Activated B cell treated with CpG ODN at 0.5 μM for 24 hours (primary cell): ENCODE data around the gene NEGR1. TPM values are rescaled to one million over a fixed set of nuclear protein-coding genes. Genes with fewer than 3 reads are reported as not detected.

Source experiments
- ATAC-seq: fragments of 200-7000 bp; cut with Tn5 transposase; one replicate; pipeline ENCODE4 v1.10.0; 2021; ENCODE audit warnings: low read depth, mild to moderate bottlenecking, moderate library complexity
- CTCF ChIA-PET: fragments of 350-600 bp; sonication (Branson Sonifier 250); formaldehyde crosslinking; loops from one replicate; lab custom pipeline; 2021; ENCODE audit warnings: antibody characterized with exemption; lab: Charles Lee
- POLR2A ChIA-PET: fragments of 350-600 bp; sonication (Branson Sonifier 250); formaldehyde crosslinking; loops from one replicate; lab custom pipeline; 2021; ENCODE audit warnings: antibody characterized with exemption; lab: Charles Lee
- DNase-seq: peaks from one replicate; pipeline ENCODE4 v3.0.0; 2022
- H3K27ac Mint-ChIP-seq: one replicate; pipeline ENCODE4 v1.8.0; 2020; ENCODE audit warnings: mixed read lengths
- H3K27me3 Mint-ChIP-seq: one replicate; pipeline ENCODE4 v1.8.0; 2021; ENCODE audit warnings: mixed read lengths
- H3K36me3 Mint-ChIP-seq: one replicate; pipeline ENCODE4 v1.8.0; 2021; ENCODE audit warnings: low read depth, mixed read lengths
- H3K4me1 Mint-ChIP-seq: one replicate; pipeline ENCODE4 v1.8.0; 2021; ENCODE audit warnings: mixed read lengths
- H3K4me3 Mint-ChIP-seq: one replicate; pipeline ENCODE4 v1.8.0; 2020; ENCODE audit warnings: mild to moderate bottlenecking, mixed read lengths
- H3K9me3 Mint-ChIP-seq: one replicate; pipeline ENCODE4 v1.8.0; 2020; ENCODE audit warnings: mixed read lengths
- intact Hi-C: fragments of 100-400 bp; cut with micrococcal nuclease; formaldehyde crosslinking; loops from one replicate; pipeline ENCODE4 v1.15.1; 2024
- total RNA-seq: library from RNA; stranded (reverse); gene quantifications from 2 replicates; pipeline ENCODE4 v1.2.3, GENCODE V29; 2022
- TF ChIP-seq, protein P1 (sequence below): fragments of 200-600 bp; IDR thresholded peaks from one replicate; pipeline ENCODE4 v1.8.0; 2022; ENCODE audit warnings: antibody characterized with exemption, mild to moderate bottlenecking

Gene NEGR1
- total RNA-seq, 1 donor from 2014 or later: not detected

DNA sequence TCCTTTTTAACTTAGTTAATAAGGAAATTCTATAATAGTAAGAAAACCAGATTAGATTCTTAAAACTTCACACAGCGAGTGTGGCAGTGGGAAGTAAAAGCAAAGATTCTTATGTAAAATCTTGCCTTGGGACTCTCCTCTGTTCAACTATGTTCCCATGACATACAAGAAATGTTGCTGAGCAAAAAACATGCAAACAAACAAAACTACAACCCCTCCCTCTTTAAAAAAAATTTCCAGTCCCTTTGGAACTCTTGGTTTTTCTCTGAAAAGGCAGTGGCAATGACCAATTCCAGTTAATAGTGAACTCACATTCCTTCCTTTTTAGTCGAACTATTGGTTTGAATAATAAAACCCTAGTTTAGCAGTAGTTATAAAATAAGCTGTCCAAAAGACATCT is 748.4 kb downstream of the NEGR1 start:
- H3K27me3 Mint-ChIP-seq: no peaks in the 10 kb centered on the region
- intact Hi-C loops: no loop called here
- H3K27ac Mint-ChIP-seq: no peak overlapping the region
- TF ChIP-seq, protein P1, sequence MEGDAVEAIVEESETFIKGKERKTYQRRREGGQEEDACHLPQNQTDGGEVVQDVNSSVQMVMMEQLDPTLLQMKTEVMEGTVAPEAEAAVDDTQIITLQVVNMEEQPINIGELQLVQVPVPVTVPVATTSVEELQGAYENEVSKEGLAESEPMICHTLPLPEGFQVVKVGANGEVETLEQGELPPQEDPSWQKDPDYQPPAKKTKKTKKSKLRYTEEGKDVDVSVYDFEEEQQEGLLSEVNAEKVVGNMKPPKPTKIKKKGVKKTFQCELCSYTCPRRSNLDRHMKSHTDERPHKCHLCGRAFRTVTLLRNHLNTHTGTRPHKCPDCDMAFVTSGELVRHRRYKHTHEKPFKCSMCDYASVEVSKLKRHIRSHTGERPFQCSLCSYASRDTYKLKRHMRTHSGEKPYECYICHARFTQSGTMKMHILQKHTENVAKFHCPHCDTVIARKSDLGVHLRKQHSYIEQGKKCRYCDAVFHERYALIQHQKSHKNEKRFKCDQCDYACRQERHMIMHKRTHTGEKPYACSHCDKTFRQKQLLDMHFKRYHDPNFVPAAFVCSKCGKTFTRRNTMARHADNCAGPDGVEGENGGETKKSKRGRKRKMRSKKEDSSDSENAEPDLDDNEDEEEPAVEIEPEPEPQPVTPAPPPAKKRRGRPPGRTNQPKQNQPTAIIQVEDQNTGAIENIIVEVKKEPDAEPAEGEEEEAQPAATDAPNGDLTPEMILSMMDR: no peak
- POLR2A ChIA-PET: no interaction called here
- H3K36me3 Mint-ChIP-seq: no peaks in the 10 kb centered on the region
- no peaks in the 10 kb centered on the region for H3K4me1 Mint-ChIP-seq
- H3K4me3 Mint-ChIP-seq: no peak overlapping the region
- CTCF ChIA-PET: no interaction called here
- no peak for ATAC-seq
- H3K9me3 Mint-ChIP-seq: peaks cover 2% of the 10 kb centered on the region
- no peak for DNase-seq

DNA sequence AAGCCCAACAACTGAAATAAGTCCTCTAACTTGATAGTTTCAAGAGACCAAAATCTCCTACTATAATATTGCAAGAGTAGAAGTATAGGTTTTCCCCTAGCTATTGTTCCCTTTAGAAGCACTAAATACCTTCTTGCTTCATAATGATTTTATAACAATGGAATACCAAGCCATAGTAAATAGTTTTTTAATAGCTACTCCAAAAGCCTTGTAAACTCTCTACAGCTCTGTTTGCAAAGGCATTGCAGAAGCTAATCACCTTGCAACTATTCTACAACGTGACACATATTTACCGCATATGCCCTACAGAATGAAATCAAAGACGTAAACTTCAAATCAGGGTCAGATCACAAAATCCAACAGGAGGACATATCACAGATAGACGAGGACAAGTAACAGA is 750.0 kb downstream of the NEGR1 start:
- H3K4me1 Mint-ChIP-seq: no peaks in the 10 kb centered on the region
- intact Hi-C loops: no loop called here
- peaks cover 2% of the 10 kb centered on the region for H3K9me3 Mint-ChIP-seq
- no peak for DNase-seq
- no peaks in the 10 kb centered on the region for H3K27me3 Mint-ChIP-seq
- H3K27ac Mint-ChIP-seq: no peak overlapping the region
- ChIA-PET POLR2A (no interaction called here), CTCF (no interaction called here)
- TF ChIP-seq, protein P1: no peak
- H3K4me3 Mint-ChIP-seq: no peak overlapping the region
- H3K36me3 Mint-ChIP-seq: no peaks in the 10 kb centered on the region
- no peak for ATAC-seq

DNA sequence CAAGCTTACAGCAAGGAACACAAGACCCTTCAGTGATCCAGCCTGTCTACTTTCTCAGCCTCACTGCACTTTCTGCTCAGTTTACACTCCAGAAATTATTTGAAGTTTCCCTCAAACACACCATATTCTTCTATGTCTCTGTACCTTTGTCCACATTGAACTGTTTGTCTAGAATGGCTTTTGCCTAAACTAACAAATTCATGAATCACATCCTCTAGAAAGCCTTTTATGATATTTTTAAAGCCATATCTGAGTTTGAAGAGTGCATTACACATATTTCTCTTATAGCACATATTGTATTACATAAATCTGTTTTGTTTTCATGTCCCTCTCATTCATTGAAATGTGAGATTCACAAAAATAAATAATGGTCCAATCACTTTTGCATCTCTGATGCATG is 755.5 kb downstream of the NEGR1 start:
- H3K36me3 Mint-ChIP-seq: no peaks in the 10 kb centered on the region
- DNase-seq (no peak), ATAC-seq (no peak)
- H3K4me3 Mint-ChIP-seq: no peak overlapping the region
- CTCF ChIA-PET: no interaction called here
- H3K27me3 Mint-ChIP-seq: no peaks in the 10 kb centered on the region
- no peak overlapping the region for H3K27ac Mint-ChIP-seq
- intact Hi-C loops: no loop called here
- TF ChIP-seq, protein P1: no peak
- no peaks in the 10 kb centered on the region for H3K4me1 Mint-ChIP-seq
- POLR2A ChIA-PET: no interaction called here
- H3K9me3 Mint-ChIP-seq: no peaks in the 10 kb centered on the region

DNA sequence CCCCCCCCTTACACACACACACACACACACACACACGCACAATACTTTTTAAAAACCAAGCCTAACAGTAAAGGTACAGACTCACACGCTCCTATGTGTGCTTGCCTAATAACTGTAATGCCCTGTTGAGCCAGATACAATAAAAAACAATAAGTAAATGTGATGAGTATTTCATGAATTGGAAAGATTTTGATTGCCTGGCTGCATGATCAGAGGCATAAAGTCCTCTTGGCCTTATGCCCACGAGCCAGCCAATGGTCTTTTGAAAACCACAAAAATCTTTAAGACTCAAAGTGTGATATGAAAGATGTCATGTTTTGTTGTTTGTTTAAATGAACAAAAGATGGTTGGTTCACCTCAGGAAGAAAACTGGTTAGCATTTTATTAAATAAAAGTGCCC is 759.6 kb downstream of the NEGR1 start:
- ATAC-seq: no peak
- Mint-ChIP-seq H3K9me3 (no peaks in the 10 kb centered on the region), H3K36me3 (no peaks in the 10 kb centered on the region), H3K4me1 (no peaks in the 10 kb centered on the region), H3K27me3 (no peaks in the 10 kb centered on the region), H3K4me3 (no peak overlapping the region), H3K27ac (no peak overlapping the region)
- POLR2A ChIA-PET: no interaction called here
- TF ChIP-seq, protein P1: no peak
- CTCF ChIA-PET: no interaction called here
- intact Hi-C loops: no loop called here
- no peak for DNase-seq

DNA sequence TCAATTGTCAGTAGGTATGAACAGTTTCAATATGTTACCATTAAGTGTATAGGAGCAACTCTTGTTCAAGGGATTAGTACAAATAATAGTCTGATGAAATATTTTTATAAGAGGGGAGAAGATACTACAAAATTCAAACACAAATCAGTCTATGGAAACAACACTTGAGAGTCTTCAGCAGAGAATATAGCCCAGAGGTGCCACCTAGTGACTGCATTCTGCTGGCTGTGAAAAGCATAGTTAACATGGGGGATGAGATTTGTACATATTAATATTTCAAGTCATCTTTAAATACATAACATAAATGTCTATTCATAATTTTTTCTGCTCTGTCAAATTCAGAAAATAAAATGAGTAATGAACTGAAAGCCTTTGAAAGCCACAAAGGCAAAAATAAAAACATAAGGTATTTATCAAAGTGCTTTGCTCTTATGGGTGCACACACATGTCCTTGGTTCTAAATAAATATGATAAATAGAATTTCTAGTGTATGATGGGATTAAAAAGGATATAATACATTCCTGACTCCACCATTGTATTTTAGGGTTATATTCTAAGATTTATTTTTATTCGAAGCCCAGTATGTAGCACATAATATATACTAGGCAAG is 760.6 kb downstream of the NEGR1 start:
- intact Hi-C loops: no loop called here
- ChIA-PET POLR2A (no interaction called here), CTCF (no interaction called here)
- no peak for ATAC-seq
- no peak for DNase-seq
- no peaks in the 10 kb centered on the region for H3K36me3 Mint-ChIP-seq
- no peak overlapping the region for H3K27ac Mint-ChIP-seq
- TF ChIP-seq, protein P1: no peak
- no peaks in the 10 kb centered on the region for H3K27me3 Mint-ChIP-seq
- no peaks in the 10 kb centered on the region for H3K9me3 Mint-ChIP-seq
- H3K4me3 Mint-ChIP-seq: no peak overlapping the region
- no peaks in the 10 kb centered on the region for H3K4me1 Mint-ChIP-seq
